ENCODE results near the gene SIN3A.

DNA sequence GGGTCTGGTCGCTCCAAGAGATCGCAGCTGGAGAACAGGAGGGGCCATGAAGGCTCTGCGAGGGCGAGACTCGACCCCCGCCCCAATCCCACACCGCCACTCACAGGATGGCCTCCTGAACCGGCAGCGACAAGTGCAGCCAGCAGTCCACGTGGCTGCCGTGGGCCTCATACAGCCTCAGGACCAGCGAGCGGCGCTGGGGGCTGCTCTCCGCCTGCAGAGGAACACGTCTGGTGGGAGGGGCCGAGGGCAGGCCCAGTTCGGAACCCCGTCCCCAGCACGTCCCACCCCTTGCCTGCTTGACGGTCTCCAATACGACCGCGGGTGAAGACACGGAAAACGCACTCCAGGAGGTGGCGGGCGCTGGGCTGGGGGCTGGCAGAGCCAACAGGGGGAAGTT, 95.5 kb downstream of the SIN3A start:
- TF ChIP-seq CTCF (IDR thresholded peaks at IDR 0.05; ENCODE audit: insufficient read depth, low read depth, low read length) (no peak), EZH2 (IDR thresholded peaks at IDR 0.05; ENCODE audit: insufficient read depth, low read length) (no peak)
